ENCODE measurements around the gene KANSL1L.

GRCh38 chr2:210050885-210051284 lies 120.3 kb downstream of the KANSL1L start:
- no peak for TF ChIP-seq CTCF (IDR thresholded peaks at IDR 0.05)
- TF ChIP-seq POLR2A (IDR thresholded peaks at IDR 0.05) = no peak

All from uterus (tissue), 2 donors.